Measurements from ENCODE around the gene NDUFA6.

DNA sequence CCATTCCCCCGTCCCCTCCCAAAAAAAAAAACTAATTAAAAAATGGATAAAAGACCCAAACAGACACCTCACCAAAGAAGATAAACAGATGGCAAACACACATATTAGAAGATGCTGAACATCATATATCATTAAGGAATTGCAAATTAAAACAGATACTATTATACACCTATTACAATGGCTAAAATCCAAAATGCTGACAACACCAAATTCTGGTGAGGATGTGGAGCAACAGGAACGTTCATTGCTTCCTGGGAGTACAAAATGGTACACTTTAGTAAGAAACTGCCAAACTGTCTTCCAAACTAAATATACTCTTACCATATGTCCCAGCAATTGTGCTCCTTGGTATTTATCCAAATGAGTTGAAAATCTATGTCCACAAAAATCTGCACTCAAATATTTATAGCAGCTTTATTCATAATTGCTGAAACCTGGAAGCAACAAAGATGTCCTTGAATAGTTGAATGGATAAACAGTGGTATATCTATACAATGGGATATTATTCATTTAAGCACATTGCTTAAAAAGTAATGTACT lies 39.9 kb downstream of the NDUFA6 start:
- no peak for TF ChIP-seq ZNF384 (IDR thresholded peaks at IDR 0.05)
- no peak for TF ChIP-seq SP1 (IDR thresholded peaks at IDR 0.05)
- TF ChIP-seq ELF4 (IDR thresholded peaks at IDR 0.05), result no peak

All from HEK293T (cell line).